HepG2 (cell line): ENCODE results near the gene EPB41L2. TPM values are rescaled to one million over a fixed set of nuclear protein-coding genes. Genes with fewer than 3 reads are reported as not detected.

Experiments
- ATAC-seq: fragments of 200-7000 bp; cut with Tn5 transposase; 3 replicates; pipeline ENCODE4 v1.9.1; 2020; ENCODE audit warnings: mild to moderate bottlenecking, moderate library complexity
- BruUV-seq: library from RNA; stranded (reverse); fragments of 400-500 nt; replicated peaks from 2 replicates; lab custom pipeline; 2021; lab: Mats Ljungman, UMichigan
- CTCF ChIA-PET: fragments of 300-600 bp; formaldehyde crosslinking; extraction: SDS; loops from one replicate; lab custom pipeline; 2021; ENCODE audit warnings: low total read pairs, inconsistent platforms, low intra/inter-chr PET ratio; lab: Yijun Ruan, JAX
- POLR2A ChIA-PET: fragments of 350-600 bp; sonication (Branson Sonifier 250); formaldehyde crosslinking; loops from one replicate; lab custom pipeline; 2020; ENCODE audit warnings: antibody characterized with exemption, inconsistent platforms; lab: Yijun Ruan, JAX
- DNase-seq: peaks from one replicate; pipeline ENCODE4 v3.0.0-alpha.2; 2015; ENCODE audit warnings: low spot score
- FAIRE-seq: peaks from 3 replicates; lab custom pipeline; 2011; peaks lifted over from hg19 to GRCh38; lab: Jason Lieb, UNC
- H2AFZ ChIP-seq: one replicate; pipeline ENCODE4 v1.6.1; 2011; ENCODE audit warnings: low read length, inconsistent platforms
- H3K27ac ChIP-seq: fragments of 300-600 bp; 3 replicates; pipeline ENCODE4 v1.8.0; 2011; ENCODE audit warnings: mixed run types, mild to moderate bottlenecking, mixed read lengths, low read length, inconsistent platforms; ENCODE audit not compliant: insufficient read depth; ENCODE audit errors: extremely low read length
- H3K27me3 ChIP-seq, 2 experiments: fragments of 200-600 bp in 1 of 2; 2 replicates in 1 of 2; 3 replicates in 1 of 2; pipeline versions ENCODE4 v1.6.0 to v1.8.0; 2011; ENCODE audit warnings: low read length in 2 of 2, mild to moderate bottlenecking in 2 of 2, moderate library complexity in 2 of 2, inconsistent platforms in 1 of 2; ENCODE audit not compliant: insufficient read depth in 2 of 2, control insufficient read depth in 1 of 2
- H3K36me3 ChIP-seq, 2 experiments: fragments of 200-600 bp in 1 of 2; replicated peaks in 1 of 2; 2 replicates in 1 of 2; 3 replicates in 1 of 2; pipeline versions ENCODE4 v1.5.1 to v1.8.0; 2011; ENCODE audit warnings: low read length in 2 of 2, inconsistent platforms in 1 of 2; ENCODE audit not compliant: insufficient read depth in 2 of 2, control insufficient read depth in 1 of 2
- H3K4me1 ChIP-seq: 2 replicates; pipeline ENCODE4 v1.5.1; 2012; ENCODE audit warnings: low read length, inconsistent platforms; ENCODE audit not compliant: insufficient read depth
- H3K4me2 ChIP-seq: 2 replicates; pipeline ENCODE4 v1.6.0; 2011; ENCODE audit warnings: low read depth, low read length, inconsistent platforms
- H3K4me3 ChIP-seq, 3 experiments: fragments of 200-600 bp in 1 of 3; sonication (generic), shearing (Covaris generic) in 1 of 3; replicated peaks in 1 of 3; 2 replicates each; pipeline ENCODE4 v1.5.1; 2011 to 2016; ENCODE audit warnings: low read length in 3 of 3, inconsistent platforms in 2 of 3, low read depth in 2 of 3, mild to moderate bottlenecking in 2 of 3, control low read depth in 1 of 3, mixed read lengths in 1 of 3; ENCODE audit not compliant: insufficient read depth in 1 of 3
- H3K79me2 ChIP-seq: one replicate; pipeline ENCODE4 v1.6.1; 2011; ENCODE audit warnings: low read length, inconsistent platforms; ENCODE audit not compliant: insufficient read depth
- H3K9ac ChIP-seq: 2 replicates; pipeline ENCODE4 v1.6.0; 2011; ENCODE audit warnings: mild to moderate bottlenecking, low read depth, low read length, inconsistent platforms; ENCODE audit not compliant: insufficient read depth
- H3K9me3 ChIP-seq: 2 replicates; pipeline ENCODE4 v1.5.1; 2012; ENCODE audit warnings: mild to moderate bottlenecking, low read length
- H4K20me1 ChIP-seq: 2 replicates; pipeline ENCODE4 v1.6.0; 2011; ENCODE audit warnings: inconsistent platforms, mild to moderate bottlenecking, low read length, moderate library complexity; ENCODE audit not compliant: insufficient read depth
- FOXK2 ChIP-seq: fragments of 450-650 bp; IDR thresholded peaks from 2 replicates; pipeline ENCODE4 v1.6.1; 2016
- KAT2B ChIP-seq: fragments of 150-350 bp; IDR thresholded peaks from 2 replicates; pipeline ENCODE4 v1.6.1; 2014; ENCODE audit warnings: low read depth, low read length, borderline replicate concordance
- KDM6A ChIP-seq: IDR thresholded peaks from 2 replicates; pipeline ENCODE4 v1.6.1; 2016; ENCODE audit warnings: low read depth
- MAFK ChIP-seq, 2 experiments: IDR thresholded peaks in 1 of 2; conservative IDR thresholded peaks in 1 of 2; 2 replicates each; pipeline ENCODE4 v1.6.1; 2011; ENCODE audit warnings: improper control_type of control experiment in 2 of 2, low read length in 2 of 2
- PHF5A ChIP-seq: IDR thresholded peaks from one replicate; pipeline ENCODE4 v1.6.1; 2018; ENCODE audit warnings: low read depth, missing genetic modification reagents; ENCODE audit not compliant: unreplicated experiment
- POGZ ChIP-seq: sonication (generic); formaldehyde crosslinking; IDR thresholded peaks from 2 replicates; pipeline ENCODE4 v1.4.0; 2020; ENCODE audit warnings: mild to moderate bottlenecking, missing genetic modification reagents
- REPIN1 ChIP-seq: sonication (generic); formaldehyde crosslinking; IDR thresholded peaks from 2 replicates; pipeline ENCODE4 v1.8.0; 2022; ENCODE audit warnings: missing genetic modification reagents, low read depth, mild to moderate bottlenecking, borderline replicate concordance
- ZKSCAN8 ChIP-seq: IDR thresholded peaks from 2 replicates; pipeline ENCODE4 v1.6.1; 2016; ENCODE audit warnings: borderline replicate concordance, missing genetic modification reagents, missing compliant biosample characterization
- ZNF460 ChIP-seq: sonication (generic); formaldehyde crosslinking; IDR thresholded peaks from 2 replicates; pipeline ENCODE4 v1.5.1; 2020; ENCODE audit warnings: missing genetic modification reagents, mild to moderate bottlenecking, borderline replicate concordance
- ZNF644 ChIP-seq: IDR thresholded peaks from 2 replicates; pipeline ENCODE4 v1.6.1; 2016; ENCODE audit warnings: low read depth
- WGBS: methylation state at CpG from one replicate; pipeline ENCODE4 v1.1.6; 2017; ENCODE audit warnings: low lambda C conversion rate; 5-methylcytosine and 5-hydroxymethylcytosine counted together
- in situ Hi-C: cut with HindIII; loops from 2 replicates; pipeline ENCODE4 v1.10.0; 2017; ENCODE audit warnings: low pct_unique_long_range_greater_than_20kb; ENCODE audit not compliant: extremely low pct_ligation_motif_present
- intact Hi-C: fragments of 100-400 bp; cut with micrococcal nuclease; formaldehyde crosslinking; loops from one replicate; pipeline ENCODE4 v1.10.0; 2022; ENCODE audit not compliant: unreplicated experiment
- polyA plus RNA-seq, 8 experiments: library from polyadenylated mRNA; depleted of rRNA in 3 of 8; stranded (reverse) in 7 of 8; unstranded in 1 of 8; fragments of >200 nt; fragmentation: Illumina TruSeq in 4 of 8; extraction: Trizol in 4 of 8; gene quantifications; 2 replicates each; pipeline versions ENCODE4 v1.2.1 to v1.2.3, GENCODE V29; 2011 to 2016; ENCODE audit warnings: low read depth in 4 of 8, missing spikeins in 1 of 8, mixed read lengths in 1 of 8; ENCODE audit not compliant: insufficient read depth in 1 of 8
- total RNA-seq, 5 experiments: library from RNA; depleted of rRNA; stranded (reverse); fragments of >200 nt; fragmentation: Illumina TruSeq; extraction: Trizol; gene quantifications; 2 replicates each; pipeline ENCODE4 v1.2.3, GENCODE V29; 2016; ENCODE audit warnings: low read depth in 1 of 5
- TF ChIP-seq, protein P1 (sequence below): sonication (generic); formaldehyde crosslinking; IDR thresholded peaks from 2 replicates; pipeline ENCODE4 v1.8.1; 2023; ENCODE audit warnings: mild to moderate bottlenecking, inconsistent platforms, moderate library complexity, missing genetic modification reagents, borderline replicate concordance
- TF ChIP-seq, protein P2 (sequence below): sonication (generic); formaldehyde crosslinking; IDR thresholded peaks from 2 replicates; pipeline ENCODE4 v1.8.0; 2022; ENCODE audit warnings: missing genetic modification reagents, low read depth, mild to moderate bottlenecking, borderline replicate concordance
- TF ChIP-seq, protein P3 (sequence below): sonication (generic); formaldehyde crosslinking; IDR thresholded peaks from 2 replicates; pipeline ENCODE4 v1.5.1; 2020; ENCODE audit warnings: missing genetic modification reagents, mild to moderate bottlenecking, borderline replicate concordance
- TF ChIP-seq, protein P4 (sequence below): sonication (generic); formaldehyde crosslinking; IDR thresholded peaks from 2 replicates; pipeline ENCODE4 v1.5.0; 2020; ENCODE audit warnings: missing genetic modification reagents

Gene EPB41L2
- total and polyA plus RNA-seq, 2 of the 13 experiments (the other 11 are each of a cell fraction or from before 2014, with no cell fraction given), result 41.7 to 56.4 TPM

DNA sequence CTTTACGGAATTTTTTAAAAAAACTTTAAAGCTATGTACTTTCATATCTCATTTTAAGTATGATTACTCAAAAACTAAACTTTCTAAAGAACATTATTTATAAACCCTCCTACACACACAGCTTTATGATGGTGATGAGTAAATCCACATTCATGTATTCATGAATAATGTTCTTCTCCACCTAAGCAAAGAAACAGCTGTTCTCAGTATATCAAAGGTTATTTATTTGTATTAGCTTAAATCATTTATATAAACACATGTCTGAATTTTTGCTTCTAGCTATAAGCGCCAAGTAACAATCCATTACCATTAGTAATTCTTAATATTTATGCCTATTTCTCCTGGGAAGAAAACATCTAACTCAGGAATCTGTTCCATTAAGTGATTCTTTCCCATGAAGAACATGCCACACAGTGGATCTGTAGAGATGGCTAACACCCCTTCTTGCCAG lies 172.5 kb downstream of the EPB41L2 start:
- no peaks in the 10 kb centered on the region for H3K9me3 ChIP-seq
- FAIRE-seq, result no peak
- CTCF ChIA-PET, result no interaction called here
- H3K4me2 ChIP-seq, result no peak overlapping the region
- H4K20me1 ChIP-seq, result no peaks in the 10 kb centered on the region
- no peak overlapping the region for H3K9ac ChIP-seq
- H3K79me2 ChIP-seq, result no peaks in the 10 kb centered on the region
- POLR2A ChIA-PET, result interaction anchor here (0.6 to 0.8 kb wide), 2 partner anchors 10 to 13 kb away, joined by 3 read pairs; no protein-coding TSS in a partner anchor
- no peak for DNase-seq
- H3K36me3 ChIP-seq, result peaks cover 25 to 50% of the 10 kb centered on the region in 2 experiments
- H3K4me1 ChIP-seq, result peaks cover 5% of the 10 kb centered on the region; the same call in 1 of the 2 replicates
- no peak overlapping the region for H3K4me3 ChIP-seq
- H2AFZ ChIP-seq, result no peak overlapping the region
- no peak for ATAC-seq
- BruUV-seq, result no TSS peak
- intact Hi-C loops, result no loop called here
- 97% methylated on average over 2 of the region's 2 CpGs for WGBS
- TF ChIP-seq, protein P1, sequence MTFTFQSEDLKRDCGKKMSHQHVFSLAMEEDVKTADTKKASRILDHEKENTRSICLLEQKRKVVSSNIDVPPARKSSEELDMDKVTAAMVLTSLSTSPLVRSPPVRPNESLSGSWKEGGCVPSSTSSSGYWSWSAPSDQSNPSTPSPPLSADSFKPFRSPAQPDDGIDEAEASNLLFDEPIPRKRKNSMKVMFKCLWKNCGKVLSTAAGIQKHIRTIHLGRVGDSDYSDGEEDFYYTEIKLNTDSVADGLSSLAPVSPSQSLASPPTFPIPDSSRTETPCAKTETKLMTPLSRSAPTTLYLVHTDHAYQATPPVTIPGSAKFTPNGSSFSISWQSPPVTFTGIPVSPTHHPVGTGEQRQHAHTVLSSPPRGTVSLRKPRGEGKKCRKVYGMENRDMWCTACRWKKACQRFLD (CRISPR knock-in tag), result no peak
- TF ChIP-seq PHF5A (no peak), KDM6A (no peak), ZKSCAN8 (CRISPR knock-in tag) (no peak), MAFK (conservative IDR thresholded peaks at IDR 0.05 in 1 of 2, IDR thresholded peaks at IDR 0.05 in 1 of 2; ENCODE audit: low read length in 2 of 2) (no peak), POGZ (CRISPR knock-in tag) (no peak), FOXK2 (no peak), KAT2B (no peak), ZNF460 (no peak), ZNF644 (CRISPR knock-in tag) (no peak), REPIN1 (CRISPR knock-in tag) (no peak)
- TF ChIP-seq, protein P2, sequence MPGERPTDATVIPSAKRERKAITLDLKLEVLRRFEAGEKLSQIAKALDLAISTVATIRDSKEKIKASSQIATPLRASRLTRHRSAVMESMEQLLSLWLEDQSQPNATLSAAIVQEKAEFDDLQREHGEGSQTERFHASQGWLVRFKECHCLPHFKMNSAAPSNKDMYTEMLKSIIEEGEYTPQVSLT (CRISPR knock-in tag), result no peak
- TF ChIP-seq, protein P3, sequence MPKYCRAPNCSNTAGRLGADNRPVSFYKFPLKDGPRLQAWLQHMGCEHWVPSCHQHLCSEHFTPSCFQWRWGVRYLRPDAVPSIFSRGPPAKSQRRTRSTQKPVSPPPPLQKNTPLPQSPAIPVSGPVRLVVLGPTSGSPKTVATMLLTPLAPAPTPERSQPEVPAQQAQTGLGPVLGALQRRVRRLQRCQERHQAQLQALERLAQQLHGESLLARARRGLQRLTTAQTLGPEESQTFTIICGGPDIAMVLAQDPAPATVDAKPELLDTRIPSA (CRISPR knock-in tag), result no peak
- TF ChIP-seq, protein P4, sequence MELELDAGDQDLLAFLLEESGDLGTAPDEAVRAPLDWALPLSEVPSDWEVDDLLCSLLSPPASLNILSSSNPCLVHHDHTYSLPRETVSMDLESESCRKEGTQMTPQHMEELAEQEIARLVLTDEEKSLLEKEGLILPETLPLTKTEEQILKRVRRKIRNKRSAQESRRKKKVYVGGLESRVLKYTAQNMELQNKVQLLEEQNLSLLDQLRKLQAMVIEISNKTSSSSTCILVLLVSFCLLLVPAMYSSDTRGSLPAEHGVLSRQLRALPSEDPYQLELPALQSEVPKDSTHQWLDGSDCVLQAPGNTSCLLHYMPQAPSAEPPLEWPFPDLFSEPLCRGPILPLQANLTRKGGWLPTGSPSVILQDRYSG (CRISPR knock-in tag), result no peak
- no peak overlapping the region for H3K27ac ChIP-seq
- no peaks in the 10 kb centered on the region for H3K27me3 ChIP-seq
- in situ Hi-C loops, result no loop called here
